ENCODE data around the gene TMEM9B. TPM values are rescaled to one million over a fixed set of nuclear protein-coding genes. Genes with fewer than 3 reads are reported as not detected.

Gene TMEM9B
- total RNA-seq, 1 experiment from 2014 or later = 13.6 TPM

DNA sequence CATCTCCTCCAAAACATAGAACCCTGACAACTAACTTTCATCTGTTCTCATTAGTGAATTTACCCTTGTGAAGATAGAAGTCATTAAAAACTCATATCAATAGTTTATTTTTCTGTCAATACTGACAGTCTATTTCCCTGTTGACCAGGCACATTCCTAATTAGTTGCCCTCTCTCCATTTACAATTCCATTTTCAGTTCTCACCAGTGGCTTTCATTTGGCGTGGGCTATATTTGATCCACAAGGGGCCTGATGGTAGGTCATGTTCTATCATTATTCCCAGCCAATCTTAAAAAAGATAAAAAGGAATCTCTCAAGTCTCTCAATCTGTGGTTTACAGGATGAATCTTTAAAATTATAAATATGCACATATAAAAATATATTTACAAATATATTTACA lies 57.1 kb downstream of the TMEM9B start:
- Mint-ChIP-seq H3K4me3 (no peak overlapping the region), H3K4me1 (peaks cover 9 to 15% of the 10 kb centered on the region in 2 experiments), H3K36me3 (ENCODE audit: insufficient read depth in 1 of 3, low read depth in 3 of 3) (no peaks in the 10 kb centered on the region), H3K27me3 (ENCODE audit: low read depth) (peaks cover 30% of the 10 kb centered on the region), H3K9me3 (peaks cover 3 to 5% of the 10 kb centered on the region in 2 experiments; a peak in 3 of 5 replicates), H3K27ac (no peak overlapping the region)
- no peak overlapping the region for H3K23ac ChIP-seq (ENCODE audit: insufficient read length, low read depth, low read length)
- H2BK12ac ChIP-seq (ENCODE audit: insufficient read length, low read depth, low read length) = no peak overlapping the region
- H4K20me1 ChIP-seq (ENCODE audit: control insufficient read depth, insufficient read depth, insufficient read length) = no peaks in the 10 kb centered on the region
- no peak for TF ChIP-seq CTCF (conservative IDR thresholded peaks at IDR 0.05)
- no peak for DNase-seq
- H3K56ac ChIP-seq (ENCODE audit: insufficient read length, low read depth, low read length) = no peak overlapping the region
- no peak overlapping the region for H3K4me2 ChIP-seq (ENCODE audit: insufficient read depth, insufficient read length, low read length)
- no peaks in the 10 kb centered on the region for H3K79me1 ChIP-seq (ENCODE audit: insufficient read depth, low read depth, low read length, poor library complexity, severe bottlenecking)
- H3K9me3 ChIP-seq (ENCODE audit: control insufficient read depth, low read depth, low read length) = no peaks in the 10 kb centered on the region
- no peaks in the 10 kb centered on the region; the same call in 1 of the 2 replicates for H3K27me3 ChIP-seq (ENCODE audit: insufficient read depth, low read length)
- H3K9ac ChIP-seq (ENCODE audit: extremely low read depth, insufficient read length, low read length) = no peak overlapping the region
- no peak overlapping the region for H2BK20ac ChIP-seq (ENCODE audit: low read depth, low read length, poor library complexity, severe bottlenecking)
- H3K4me1 ChIP-seq (ENCODE audit: insufficient read depth, low read length) = peaks cover 4% of the 10 kb centered on the region; the same call in 1 of the 2 replicates
- WGBS (ENCODE audit: extremely low coverage, insufficient read length, low lambda C conversion rate) = no CpG with 5 or more reads among the region's 1 CpG
- no peak overlapping the region for H4K5ac ChIP-seq (ENCODE audit: insufficient read length, low read depth, low read length)
- no peak overlapping the region for H4K91ac ChIP-seq (ENCODE audit: insufficient read length, low read depth, low read length)
- no peak overlapping the region for H2AFZ ChIP-seq (ENCODE audit: low read length)
- no peak overlapping the region for H3K4ac ChIP-seq (ENCODE audit: low read depth, low read length)
- no peaks in the 10 kb centered on the region for H3K79me2 ChIP-seq (ENCODE audit: insufficient read depth, low read length)
- no peak overlapping the region for H3K27ac ChIP-seq (ENCODE audit: insufficient read length, low read depth, low read length)
- no peak overlapping the region for H2BK5ac ChIP-seq (ENCODE audit: insufficient read length, low read length)
- peaks cover 6% of the 10 kb centered on the region for H3K23me2 ChIP-seq (ENCODE audit: insufficient read length, low read depth, low read length, poor library complexity, severe bottlenecking)
- no peak overlapping the region for H4K8ac ChIP-seq (replicated peaks; ENCODE audit: insufficient read length, low read depth, low read length)
- no peak overlapping the region for H3K14ac ChIP-seq (ENCODE audit: insufficient read depth, low read length)
- H3K18ac ChIP-seq (ENCODE audit: insufficient read length, low read depth, low read length) = no peak overlapping the region
- H3T11ph ChIP-seq (ENCODE audit: low read length) = no peak overlapping the region
- no peak overlapping the region for H2AK5ac ChIP-seq (ENCODE audit: insufficient read length, low read length)
- no peak overlapping the region for H2BK15ac ChIP-seq (ENCODE audit: low read depth, low read length)
- H2BK120ac ChIP-seq (ENCODE audit: low read depth, low read length, poor library complexity, severe bottlenecking) = no peak overlapping the region

All from H9 (cell line).